PC-3 (cell line): ENCODE measurements around the gene SMIM14.

Experiments used
- EZH2 ChIP-seq: fragments of 300-600 bp; sonication (generic); IDR thresholded peaks from one replicate; pipeline ENCODE4 v1.6.1; 2017; ENCODE audit warnings: antibody characterized with exemption, mild to moderate bottlenecking, low read length; ENCODE audit not compliant: unreplicated experiment
- EZH2phosphoT487 ChIP-seq: fragments of 300-600 bp; sonication (generic); IDR thresholded peaks from 2 replicates; pipeline ENCODE4 v1.6.1; 2018; ENCODE audit warnings: mild to moderate bottlenecking, antibody characterized with exemption, low read length, borderline replicate concordance
- TF ChIP-seq, protein P1 (sequence below): fragments of 300-600 bp; sonication (generic); conservative IDR thresholded peaks from 2 replicates; pipeline ENCODE4 v1.5.1; 2017; ENCODE audit warnings: antibody characterized with exemption, low read depth, mild to moderate bottlenecking, low read length

DNA sequence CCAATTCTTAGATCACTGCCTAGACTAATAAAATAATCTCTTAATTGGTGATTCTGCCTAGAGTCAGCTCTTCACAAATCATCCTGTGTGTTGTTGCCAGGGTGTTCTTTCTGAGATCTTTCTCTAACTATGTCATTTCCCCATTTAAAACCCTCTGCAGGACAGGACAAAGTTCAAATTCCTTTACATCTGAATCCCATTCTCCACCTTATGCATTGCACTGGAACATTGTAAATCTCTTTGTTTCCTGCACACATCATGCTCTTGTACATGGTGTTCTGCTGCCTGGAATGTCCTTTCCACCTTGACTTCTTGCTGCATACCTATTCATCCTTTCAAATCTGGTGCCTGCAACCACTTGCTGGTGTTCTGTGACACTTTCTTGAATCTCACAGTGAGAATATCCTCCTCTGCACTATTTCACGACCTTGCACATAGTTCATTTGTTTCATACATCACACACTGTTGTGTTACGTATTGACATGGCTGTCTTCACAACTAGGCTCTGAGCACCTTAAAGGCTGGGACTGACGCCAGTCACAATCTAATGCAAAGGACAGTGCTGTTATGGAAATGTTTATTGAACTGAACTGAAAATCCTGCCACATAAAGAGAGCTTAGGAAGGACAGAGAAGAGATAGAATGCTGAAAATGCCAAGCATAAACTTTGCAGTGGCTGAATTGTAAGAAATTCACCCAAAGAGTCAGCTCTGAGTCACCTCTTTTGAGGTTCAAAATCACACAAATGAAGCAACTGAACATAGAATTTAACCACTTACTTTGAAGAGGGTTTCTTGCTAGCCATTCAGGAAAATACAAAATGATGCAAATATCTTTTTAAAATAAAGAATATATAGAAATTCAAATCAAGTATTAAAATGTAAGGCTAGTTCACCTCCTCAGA lies 26.4 kb upstream of the SMIM14 start:
- TF ChIP-seq EZH2 (no peak), EZH2phosphoT487 (no peak)
- TF ChIP-seq, protein P1, sequence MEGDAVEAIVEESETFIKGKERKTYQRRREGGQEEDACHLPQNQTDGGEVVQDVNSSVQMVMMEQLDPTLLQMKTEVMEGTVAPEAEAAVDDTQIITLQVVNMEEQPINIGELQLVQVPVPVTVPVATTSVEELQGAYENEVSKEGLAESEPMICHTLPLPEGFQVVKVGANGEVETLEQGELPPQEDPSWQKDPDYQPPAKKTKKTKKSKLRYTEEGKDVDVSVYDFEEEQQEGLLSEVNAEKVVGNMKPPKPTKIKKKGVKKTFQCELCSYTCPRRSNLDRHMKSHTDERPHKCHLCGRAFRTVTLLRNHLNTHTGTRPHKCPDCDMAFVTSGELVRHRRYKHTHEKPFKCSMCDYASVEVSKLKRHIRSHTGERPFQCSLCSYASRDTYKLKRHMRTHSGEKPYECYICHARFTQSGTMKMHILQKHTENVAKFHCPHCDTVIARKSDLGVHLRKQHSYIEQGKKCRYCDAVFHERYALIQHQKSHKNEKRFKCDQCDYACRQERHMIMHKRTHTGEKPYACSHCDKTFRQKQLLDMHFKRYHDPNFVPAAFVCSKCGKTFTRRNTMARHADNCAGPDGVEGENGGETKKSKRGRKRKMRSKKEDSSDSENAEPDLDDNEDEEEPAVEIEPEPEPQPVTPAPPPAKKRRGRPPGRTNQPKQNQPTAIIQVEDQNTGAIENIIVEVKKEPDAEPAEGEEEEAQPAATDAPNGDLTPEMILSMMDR: no peak
